ENCODE measurements around the gene VWF.

VWF gene

GRCh38 chr12:5941907-5942306, 182.6 kb downstream of the VWF start:
- Histone ChIP-seq H3K27me3 (ENCODE audit: insufficient read depth, low read length) (peaks cover 25% of the 10 kb centered on the region), H3K36me3 (ENCODE audit: insufficient read depth, low read length) (no peaks in the 10 kb centered on the region), H3K4me1 (ENCODE audit: insufficient read depth, low read length) (peaks cover 9% of the 10 kb centered on the region), H3K9ac (ENCODE audit: low read depth, low read length) (no peak overlapping the region), H3K9me3 (ENCODE audit: insufficient read depth, low read depth, low read length) (no peaks in the 10 kb centered on the region), H3K4me3 (ENCODE audit: low read length) (no peak overlapping the region), H3K27ac (ENCODE audit: low read depth, low read length) (no peak overlapping the region)
- 87% methylated on average over 3 of the region's 3 CpGs for WGBS

- no peak overlapping the region for H3K4me3 ChIP-seq (ENCODE audit: low read length)
- no peaks in the 10 kb centered on the region for H3K9me3 ChIP-seq (ENCODE audit: insufficient read depth, low read depth, low read length)
- H3K4me1 ChIP-seq (ENCODE audit: insufficient read depth, low read length), result peaks cover 7% of the 10 kb centered on the region; the same call in 1 of the 2 replicates
- no peak overlapping the region for H3K27ac ChIP-seq (ENCODE audit: low read depth, low read length)
- 94% methylated on average over 4 of the region's 4 CpGs for WGBS
- no peak overlapping the region for H3K9ac ChIP-seq (ENCODE audit: low read depth, low read length)
- H3K27me3 ChIP-seq (ENCODE audit: insufficient read depth, low read length), result no peaks in the 10 kb centered on the region
- no peaks in the 10 kb centered on the region for H3K36me3 ChIP-seq (ENCODE audit: insufficient read depth, low read length)
Observed at GRCh38 chr12:5927732-5928516, 196.5 kb downstream of the VWF start.

- 95% methylated on average over 9 of the region's 9 CpGs for WGBS
- H3K9me3 ChIP-seq (ENCODE audit: insufficient read depth, low read depth, low read length), result no peaks in the 10 kb centered on the region
- H3K9ac ChIP-seq (ENCODE audit: low read depth, low read length), result no peak overlapping the region
- no peak overlapping the region for H3K4me3 ChIP-seq (ENCODE audit: low read length)
- peaks cover 10% of the 10 kb centered on the region; the same call in 1 of the 2 replicates for H3K4me1 ChIP-seq (ENCODE audit: insufficient read depth, low read length)
- no peaks in the 10 kb centered on the region for H3K36me3 ChIP-seq (ENCODE audit: insufficient read depth, low read length)
- H3K27ac ChIP-seq (ENCODE audit: low read depth, low read length), result no peak overlapping the region
- no peaks in the 10 kb centered on the region for H3K27me3 ChIP-seq (ENCODE audit: insufficient read depth, low read length)
Observed at GRCh38 chr12:5925646-5926045, 198.8 kb downstream of the VWF start.

GRCh38 chr12:5924342-5924741, 200.1 kb downstream of the VWF start:
- no peaks in the 10 kb centered on the region for H3K27me3 ChIP-seq (ENCODE audit: insufficient read depth, low read length)
- H3K9ac ChIP-seq (ENCODE audit: low read depth, low read length), result no peak overlapping the region
- WGBS, result 82% methylated on average over 7 of the region's 7 CpGs
- H3K36me3 ChIP-seq (ENCODE audit: insufficient read depth, low read length), result no peaks in the 10 kb centered on the region
- no peak overlapping the region for H3K27ac ChIP-seq (ENCODE audit: low read depth, low read length)
- H3K4me1 ChIP-seq (ENCODE audit: insufficient read depth, low read length), result peaks cover 10% of the 10 kb centered on the region; the same call in 1 of the 2 replicates
- H3K4me3 ChIP-seq (ENCODE audit: low read length), result no peak overlapping the region
- no peaks in the 10 kb centered on the region for H3K9me3 ChIP-seq (ENCODE audit: insufficient read depth, low read depth, low read length)

- H3K27ac ChIP-seq (ENCODE audit: low read depth, low read length), result no peak overlapping the region
- no peak overlapping the region for H3K4me3 ChIP-seq (ENCODE audit: low read length)
- no peak overlapping the region for H3K9ac ChIP-seq (ENCODE audit: low read depth, low read length)
- no peaks in the 10 kb centered on the region for H3K27me3 ChIP-seq (ENCODE audit: insufficient read depth, low read length)
- 78% methylated on average over 5 of the region's 5 CpGs for WGBS
- H3K36me3 ChIP-seq (ENCODE audit: insufficient read depth, low read length), result no peaks in the 10 kb centered on the region
- H3K4me1 ChIP-seq (ENCODE audit: insufficient read depth, low read length), result peaks cover 10% of the 10 kb centered on the region; the same call in 1 of the 2 replicates
- H3K9me3 ChIP-seq (ENCODE audit: insufficient read depth, low read depth, low read length), result no peaks in the 10 kb centered on the region
Observed at GRCh38 chr12:5923751-5924150, 200.7 kb downstream of the VWF start.

- Histone ChIP-seq H3K4me3 (ENCODE audit: low read length) (no peak overlapping the region), H3K9me3 (ENCODE audit: insufficient read depth, low read depth, low read length) (no peaks in the 10 kb centered on the region), H3K9ac (ENCODE audit: low read depth, low read length) (no peak overlapping the region), H3K4me1 (ENCODE audit: insufficient read depth, low read length) (peaks cover 10% of the 10 kb centered on the region; the same call in 1 of the 2 replicates), H3K27me3 (ENCODE audit: insufficient read depth, low read length) (no peaks in the 10 kb centered on the region), H3K27ac (ENCODE audit: low read depth, low read length) (no peak overlapping the region), H3K36me3 (ENCODE audit: insufficient read depth, low read length) (no peaks in the 10 kb centered on the region)
- 64% methylated on average over 13 of the region's 14 CpGs for WGBS
Observed at GRCh38 chr12:5923043-5923605, 201.3 kb downstream of the VWF start.

GRCh38 chr12:5921966-5922899, 202.2 kb downstream of the VWF start:
- Histone ChIP-seq H3K27me3 (ENCODE audit: insufficient read depth, low read length) (no peaks in the 10 kb centered on the region), H3K4me1 (ENCODE audit: insufficient read depth, low read length) (peaks cover 10% of the 10 kb centered on the region; the same call in 1 of the 2 replicates), H3K27ac (ENCODE audit: low read depth, low read length) (no peak overlapping the region), H3K9me3 (ENCODE audit: insufficient read depth, low read depth, low read length) (no peaks in the 10 kb centered on the region), H3K9ac (ENCODE audit: low read depth, low read length) (no peak overlapping the region), H3K36me3 (ENCODE audit: insufficient read depth, low read length) (no peaks in the 10 kb centered on the region), H3K4me3 (ENCODE audit: low read length) (no peak overlapping the region)
- 83% methylated on average over 15 of the region's 15 CpGs for WGBS

GRCh38 chr12:5921027-5921909, 203.2 kb downstream of the VWF start:
- no peak overlapping the region for H3K9ac ChIP-seq (ENCODE audit: low read depth, low read length)
- H3K4me1 ChIP-seq (ENCODE audit: insufficient read depth, low read length), result peaks cover 10% of the 10 kb centered on the region; the same call in 1 of the 2 replicates
- H3K36me3 ChIP-seq (ENCODE audit: insufficient read depth, low read length), result no peaks in the 10 kb centered on the region
- H3K27me3 ChIP-seq (ENCODE audit: insufficient read depth, low read length), result no peaks in the 10 kb centered on the region
- no peak overlapping the region for H3K4me3 ChIP-seq (ENCODE audit: low read length)
- WGBS, result 95% methylated on average over 25 of the region's 25 CpGs
- no peak overlapping the region for H3K27ac ChIP-seq (ENCODE audit: low read depth, low read length)
- no peaks in the 10 kb centered on the region for H3K9me3 ChIP-seq (ENCODE audit: insufficient read depth, low read depth, low read length)

GRCh38 chr12:5916785-5917290, 207.6 kb downstream of the VWF start:
- Histone ChIP-seq H3K27ac (ENCODE audit: low read depth, low read length) (no peak overlapping the region), H3K9ac (ENCODE audit: low read depth, low read length) (no peak overlapping the region), H3K4me3 (ENCODE audit: low read length) (no peak overlapping the region), H3K27me3 (ENCODE audit: insufficient read depth, low read length) (no peaks in the 10 kb centered on the region), H3K4me1 (ENCODE audit: insufficient read depth, low read length) (no peaks in the 10 kb centered on the region), H3K9me3 (ENCODE audit: insufficient read depth, low read depth, low read length) (no peaks in the 10 kb centered on the region), H3K36me3 (ENCODE audit: insufficient read depth, low read length) (no peaks in the 10 kb centered on the region)
- WGBS, result 93% methylated on average over 8 of the region's 9 CpGs

GRCh38 chr12:5915511-5915910, 209.0 kb downstream of the VWF start:
- no peak overlapping the region for H3K4me3 ChIP-seq (ENCODE audit: low read length)
- WGBS, result 93% methylated on average over 4 of the region's 4 CpGs
- no peak overlapping the region for H3K27ac ChIP-seq (ENCODE audit: low read depth, low read length)
- H3K9ac ChIP-seq (ENCODE audit: low read depth, low read length), result no peak overlapping the region
- H3K36me3 ChIP-seq (ENCODE audit: insufficient read depth, low read length), result no peaks in the 10 kb centered on the region
- H3K27me3 ChIP-seq (ENCODE audit: insufficient read depth, low read length), result no peaks in the 10 kb centered on the region
- no peaks in the 10 kb centered on the region for H3K4me1 ChIP-seq (ENCODE audit: insufficient read depth, low read length)
- no peaks in the 10 kb centered on the region for H3K9me3 ChIP-seq (ENCODE audit: insufficient read depth, low read depth, low read length)

Measured in HUES64 (cell line).